LHCN-M2 (cell line): Measurements from ENCODE around the gene PDZD11. TPM values are rescaled to one million over a fixed set of nuclear protein-coding genes. Genes with fewer than 3 reads are reported as not detected.
A peak's percentile ranks its signal among the peaks of the same experiment; 100 is the strongest.
"Not testable (repeated sequence)": the region's sequence is repeated elsewhere in the genome, so short reads cannot be mapped to it uniquely, and the experiment has no call there.

Experiments used
- DNase-seq: peaks from one replicate; pipeline ENCODE4 v3.0.0-alpha.2; 2012; ENCODE audit warnings: low read depth
- total RNA-seq: library from RNA; depleted of rRNA; stranded (reverse); fragments of >200 nt; gene quantifications from 2 replicates; pipeline ENCODE4 v1.2.3, GENCODE V29; 2014; rRNA removed

Gene PDZD11
- total RNA-seq, 1 experiment from 2014 or later: 83.5 TPM

GRCh38 chrX:70257423-70258288 is 32.1 kb downstream of the PDZD11 start:
- DNase-seq: no peak

GRCh38 chrX:70255452-70255851 is 34.3 kb downstream of the PDZD11 start:
- no peak for DNase-seq

GRCh38 chrX:70254909-70255308 is 34.8 kb downstream of the PDZD11 start:
- DNase-seq: no peak

GRCh38 chrX:70254063-70254400 is 35.7 kb downstream of the PDZD11 start:
- peak; percentile 10 for DNase-seq

DNA sequence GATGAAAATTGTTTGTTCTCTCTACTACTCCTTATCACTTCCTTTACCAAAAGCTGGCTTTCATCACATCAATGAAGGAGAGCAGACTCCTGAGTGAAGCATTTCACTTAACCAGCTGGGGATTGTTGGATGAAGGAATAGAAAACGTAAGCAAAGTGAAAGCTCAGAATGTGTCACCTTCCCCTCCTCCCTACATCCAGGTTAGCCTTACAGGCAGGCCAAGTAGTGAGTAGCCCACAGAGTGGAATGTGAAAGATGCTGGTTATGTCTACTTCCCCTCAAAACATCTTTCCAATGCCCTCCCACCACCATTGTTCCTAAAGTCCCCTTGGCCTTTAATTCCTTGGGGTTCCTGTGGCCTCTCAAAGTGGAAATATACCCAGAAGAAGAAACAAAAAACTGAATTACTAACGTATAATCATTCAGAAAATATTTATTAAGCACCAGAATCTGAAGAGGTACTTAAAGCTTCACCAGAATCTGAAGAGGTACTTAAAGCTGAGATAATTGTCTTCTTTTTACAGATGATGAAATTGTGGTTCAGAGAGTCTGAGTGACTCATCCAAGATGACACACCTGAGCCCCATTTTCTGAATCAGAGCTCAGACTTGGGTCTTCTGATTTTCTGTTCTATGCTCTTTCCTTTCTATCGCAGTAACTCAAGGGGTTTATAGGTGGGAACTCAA is 36.2 kb downstream of the PDZD11 start:
- DNase-seq: peak; percentile 3

- DNase-seq: no peak
Measured at GRCh38 chrX:70252491-70252890, 37.2 kb downstream of the PDZD11 start.

- DNase-seq: no peak
Measured at GRCh38 chrX:70247252-70247651, 42.5 kb downstream of the PDZD11 start.

DNA sequence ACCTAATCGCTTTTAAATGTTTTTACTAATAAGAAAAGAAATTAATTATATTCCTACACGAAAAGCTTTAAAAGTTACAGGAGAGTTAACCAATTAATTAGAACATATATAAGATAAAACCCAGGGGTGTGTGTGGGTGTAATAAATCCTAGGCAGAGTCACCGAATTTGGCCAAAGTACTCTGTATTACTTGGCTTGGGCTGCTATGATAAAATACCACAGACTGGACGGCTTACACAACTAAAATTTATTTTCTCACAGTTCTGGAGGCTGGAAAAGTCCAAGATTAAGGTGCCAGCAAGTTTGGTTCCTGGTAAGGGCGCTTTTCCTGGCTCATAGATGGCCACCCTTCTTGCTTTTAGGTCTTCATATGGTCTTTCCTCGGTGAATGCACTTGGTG is 44.8 kb downstream of the PDZD11 start:
- no peak for DNase-seq

DNA sequence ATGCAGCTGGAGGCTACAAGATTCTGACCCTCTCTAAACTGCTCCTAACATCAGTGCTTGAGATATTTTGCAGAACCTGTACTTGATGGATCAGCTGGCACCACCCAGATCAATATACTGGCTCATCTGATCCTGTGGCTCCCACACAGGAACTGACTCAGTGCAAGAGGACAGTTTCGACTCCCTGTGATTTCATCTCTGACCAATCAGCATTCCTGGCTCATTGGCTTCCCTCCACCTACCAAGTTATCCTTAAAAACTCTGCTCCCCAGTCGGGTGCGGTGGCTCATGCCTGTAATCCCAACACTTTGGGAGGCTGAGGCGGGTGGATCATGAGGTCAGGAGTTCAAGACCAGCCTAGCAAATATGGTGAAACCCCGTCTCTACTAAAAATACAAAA is 46.1 kb downstream of the PDZD11 start:
- DNase-seq: not testable (repeated sequence)

GRCh38 chrX:70241501-70241900 is 48.2 kb downstream of the PDZD11 start:
- DNase-seq: no peak

- DNase-seq: no peak
Measured at GRCh38 chrX:70240751-70241150, 49.0 kb downstream of the PDZD11 start.

Other genes starting within 250 kb of the PDZD11 start
- 0.13 TPM in 1 of 2 replicates, not detected in the other for gene AWAT2, start 240.0 kb downstream of the PDZD11 start, total RNA-seq
- not detected in 2 replicates for gene OTUD6A, start 227.5 kb downstream of the PDZD11 start, total RNA-seq
- 38.7 and 39.6 TPM in 2 replicates for gene IGBP1, start 156.5 kb downstream of the PDZD11 start, total RNA-seq
- not detected in 2 replicates for gene DGAT2L6, start 112.4 kb downstream of the PDZD11 start, total RNA-seq
- gene AWAT1, start 55.3 kb downstream of the PDZD11 start, total RNA-seq: not detected in 2 replicates
- gene P2RY4, start 29.7 kb downstream of the PDZD11 start, total RNA-seq: not detected in 2 replicates
- not detected in 2 replicates for gene ARR3, start 21.6 kb downstream of the PDZD11 start, total RNA-seq
- gene RAB41, start 7.8 kb downstream of the PDZD11 start, total RNA-seq: not detected in 2 replicates
- gene KIF4A, start 177 bp upstream of the PDZD11 start, total RNA-seq: 38.9 and 42.1 TPM in 2 replicates
- gene GDPD2, start 133.4 kb upstream of the PDZD11 start, total RNA-seq: not detected in 2 replicates
- 6.8 and 13.5 TPM in 2 replicates for gene DLG3, start 154.9 kb upstream of the PDZD11 start, total RNA-seq